IPS DF 6.9 (cell line): ENCODE data around the gene FAM117B.
"Not testable (repeated sequence)": the region's sequence is repeated elsewhere in the genome, so short reads cannot be mapped to it uniquely, and the experiment has no call there.

ENCODE experiments used
- DNase-seq: peaks from one replicate; pipeline ENCODE4 v3.0.0-alpha.2; 2013; ENCODE audit warnings: low read depth, low spot score
- H3K27ac ChIP-seq: one replicate; pipeline ENCODE4 v1.5.1; 2013; ENCODE audit warnings: low read length, control low read depth
- H3K27me3 ChIP-seq: 2 replicates; pipeline ENCODE4 v1.6.1; 2013; ENCODE audit warnings: mild to moderate bottlenecking, low read length; ENCODE audit not compliant: control insufficient read depth, insufficient read depth
- H3K36me3 ChIP-seq: 2 replicates; pipeline ENCODE4 v1.6.1; 2013; ENCODE audit warnings: low read length; ENCODE audit not compliant: control insufficient read depth, insufficient read depth
- H3K4me1 ChIP-seq: 2 replicates; pipeline ENCODE4 v1.6.1; 2013; ENCODE audit warnings: low read length; ENCODE audit not compliant: control insufficient read depth, insufficient read depth
- H3K4me3 ChIP-seq: 2 replicates; pipeline ENCODE4 v1.5.1; 2013; ENCODE audit warnings: mild to moderate bottlenecking, low read length
- H3K9me3 ChIP-seq: 2 replicates; pipeline ENCODE4 v1.6.1; 2013; ENCODE audit warnings: low read length, inconsistent platforms; ENCODE audit not compliant: control insufficient read depth, insufficient read depth
- WGBS: extraction: QIAGEN DNeasy Blood & Tissue Kit; methylation state at CpG from one replicate; pipeline ENCODE4 v1.1.7; 2013; ENCODE audit warnings: mixed read lengths, missing lambda C conversion rate; ENCODE audit not compliant: insufficient read length, insufficient coverage; 5-methylcytosine and 5-hydroxymethylcytosine counted together

Gene FAM117B

DNA sequence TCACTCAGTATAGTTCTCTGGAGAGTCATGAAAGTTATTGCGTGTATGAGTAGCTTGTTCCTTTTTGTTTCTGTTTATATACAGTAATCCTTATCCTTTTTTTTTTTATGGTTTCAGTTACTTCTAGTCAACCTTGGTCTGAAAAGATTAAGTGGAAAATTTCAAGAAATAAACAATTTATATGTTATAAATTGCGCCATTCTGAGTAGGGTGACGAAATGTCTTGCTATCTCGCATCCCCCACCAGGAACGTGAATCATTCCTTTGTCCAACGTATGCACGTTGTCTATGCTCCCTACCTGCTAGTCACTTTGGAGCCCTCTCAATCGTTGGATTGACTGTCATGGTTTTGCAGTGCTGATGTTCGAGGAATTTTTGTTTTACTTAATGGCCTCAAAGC, 60.4 kb downstream of the FAM117B start:
- Histone ChIP-seq H3K27me3 (no peaks in the 10 kb centered on the region), H3K36me3 (no peaks in the 10 kb centered on the region), H3K4me1 (no peaks in the 10 kb centered on the region), H3K27ac (no peak overlapping the region), H3K4me3 (no peak overlapping the region), H3K9me3 (no peaks in the 10 kb centered on the region)
- DNase-seq: no peak
- no CpG with 5 or more reads among the region's 9 CpGs for WGBS

DNA sequence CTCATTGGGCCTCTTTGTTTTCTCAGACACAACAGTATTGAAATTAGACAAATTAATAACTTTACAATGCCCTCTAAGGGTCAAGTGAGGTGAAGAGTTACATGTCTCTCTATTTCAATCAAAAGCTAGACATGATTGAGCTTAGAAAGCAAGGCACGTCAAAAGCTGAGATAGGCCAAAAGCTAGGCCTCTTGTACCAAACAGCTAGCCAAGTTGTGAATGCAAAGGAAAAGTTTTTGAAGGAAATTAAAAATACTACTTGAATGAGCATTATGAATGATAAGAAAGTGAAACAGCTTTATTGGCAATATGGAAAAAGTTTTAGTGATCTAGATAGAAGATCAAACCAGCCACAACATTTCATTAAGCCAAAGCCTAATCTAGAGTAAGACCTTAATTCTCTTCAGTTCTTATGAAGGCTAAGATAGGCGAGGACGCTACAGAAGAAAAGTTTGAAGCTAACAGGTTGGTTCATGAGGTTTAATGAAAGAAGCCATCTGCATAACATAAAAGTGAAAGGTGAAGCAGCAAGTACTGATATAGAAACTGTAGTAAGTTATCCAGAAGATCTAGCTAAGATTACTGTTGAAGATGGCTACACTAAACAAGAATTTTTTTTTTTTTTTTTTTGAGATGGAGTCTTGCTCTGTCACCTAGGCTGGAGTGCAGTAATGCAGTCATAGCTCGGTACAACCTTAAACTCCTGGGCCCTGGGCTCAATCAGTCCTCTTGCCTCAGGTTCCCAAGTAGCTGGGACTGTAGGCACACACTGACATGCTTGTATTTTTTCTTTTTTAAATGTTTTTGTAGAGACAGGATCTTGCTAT, 65.5 kb downstream of the FAM117B start:
- H3K27me3 ChIP-seq: no peaks in the 10 kb centered on the region
- WGBS: no CpG with 5 or more reads among the region's 4 CpGs

DNA sequence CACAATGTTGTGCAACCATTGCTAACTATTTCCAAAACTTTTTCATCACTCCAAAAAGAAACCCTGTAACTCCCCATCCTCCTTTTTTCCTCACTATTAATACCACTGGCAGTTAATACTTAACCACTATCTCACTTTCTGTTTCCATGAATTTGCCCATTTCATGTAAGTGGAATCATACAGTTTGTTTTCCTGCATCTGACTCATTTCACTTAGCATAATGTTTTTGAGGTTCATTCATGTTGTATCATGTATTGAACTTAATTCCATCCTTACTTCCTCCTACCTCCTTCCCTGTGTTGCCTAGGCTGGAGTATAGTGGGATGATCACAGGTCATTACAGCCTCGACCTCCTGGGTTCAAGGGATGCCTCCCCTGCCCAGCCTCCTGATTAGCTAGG, 68.3 kb downstream of the FAM117B start:
- Histone ChIP-seq H3K4me3 (no peak overlapping the region), H3K36me3 (no peaks in the 10 kb centered on the region), H3K4me1 (no peaks in the 10 kb centered on the region), H3K27ac (no peak overlapping the region), H3K27me3 (no peaks in the 10 kb centered on the region), H3K9me3 (no peaks in the 10 kb centered on the region)
- no CpG with 5 or more reads among the region's 1 CpG for WGBS
- no peak for DNase-seq

More for the DNA sequence above, 65.5 kb downstream of the FAM117B start:
- H3K4me1 ChIP-seq: no peaks in the 10 kb centered on the region
- no peak for DNase-seq
- no peak overlapping the region for H3K27ac ChIP-seq
- no peaks in the 10 kb centered on the region for H3K9me3 ChIP-seq
- no peak overlapping the region for H3K4me3 ChIP-seq
- no peaks in the 10 kb centered on the region for H3K36me3 ChIP-seq

DNA sequence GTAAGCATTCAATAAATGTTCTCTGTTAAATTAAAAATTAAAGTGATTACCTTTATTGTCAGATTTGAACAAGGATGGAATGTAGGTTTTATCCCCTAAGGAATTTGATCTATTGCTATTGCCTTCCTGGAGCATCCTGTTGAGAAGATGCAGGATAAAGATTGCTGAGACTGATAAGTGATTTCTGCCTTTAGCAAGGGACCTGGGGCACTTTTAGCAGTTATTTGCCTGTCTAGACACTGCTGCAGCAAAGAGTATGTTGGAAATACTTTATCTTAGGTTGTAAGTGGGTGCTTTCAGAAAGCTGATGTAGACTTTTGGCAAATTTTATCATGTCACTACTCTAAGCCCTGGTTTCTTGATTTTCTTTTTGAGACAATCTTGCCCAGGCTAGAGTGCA, 69.5 kb downstream of the FAM117B start:
- H3K27me3 ChIP-seq: no peaks in the 10 kb centered on the region
- no peaks in the 10 kb centered on the region for H3K4me1 ChIP-seq
- H3K9me3 ChIP-seq: no peaks in the 10 kb centered on the region
- H3K4me3 ChIP-seq: no peak overlapping the region
- H3K36me3 ChIP-seq: no peaks in the 10 kb centered on the region
- DNase-seq: no peak
- H3K27ac ChIP-seq: no peak overlapping the region

DNA sequence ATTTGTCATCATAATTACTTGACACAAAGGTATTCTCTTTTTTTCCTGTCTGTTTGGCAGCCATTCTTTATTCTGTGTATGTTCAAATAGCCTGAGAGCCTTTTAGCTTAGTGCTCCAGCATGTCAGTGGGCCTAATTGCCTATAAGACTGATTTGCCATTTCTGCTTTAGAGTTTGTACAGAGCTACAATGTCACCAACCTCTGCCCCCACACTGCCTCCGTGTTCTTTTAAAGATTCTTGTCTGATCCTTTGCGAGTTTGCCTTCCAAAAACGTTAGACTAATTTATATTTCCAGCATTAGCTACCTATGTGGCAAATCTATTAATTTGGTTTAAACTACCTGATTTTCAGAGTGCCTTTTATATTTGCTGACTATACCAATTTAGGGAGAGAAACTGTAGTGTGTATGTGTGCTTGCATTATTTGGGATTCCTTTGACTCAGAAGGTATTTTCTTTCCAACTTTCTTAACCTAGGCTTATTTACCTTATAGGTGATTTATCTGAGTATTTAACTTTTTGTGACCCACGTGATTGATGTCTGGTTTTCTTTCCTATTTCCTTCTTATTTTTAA, 70.8 kb downstream of the FAM117B start:
- Histone ChIP-seq H3K36me3 (no peaks in the 10 kb centered on the region), H3K27ac (no peak overlapping the region), H3K4me1 (no peaks in the 10 kb centered on the region), H3K27me3 (no peaks in the 10 kb centered on the region), H3K4me3 (no peak overlapping the region), H3K9me3 (no peaks in the 10 kb centered on the region)
- WGBS: no CpG with 5 or more reads among the region's 4 CpGs
- no peak for DNase-seq

GRCh38 chr2:202714971-202715935, 80.5 kb downstream of the FAM117B start:
- not testable (repeated sequence) for H3K27ac ChIP-seq, H3K9me3 ChIP-seq, H3K4me3 ChIP-seq, DNase-seq, H3K27me3 ChIP-seq, H3K36me3 ChIP-seq, H3K4me1 ChIP-seq
- no CpG with 5 or more reads among the region's 64 CpGs for WGBS

GRCh38 chr2:202716114-202716718, 81.4 kb downstream of the FAM117B start:
- Histone ChIP-seq H3K9me3 (no peaks in the 10 kb centered on the region), H3K4me1 (no peaks in the 10 kb centered on the region), H3K36me3 (no peaks in the 10 kb centered on the region), H3K27me3 (no peaks in the 10 kb centered on the region), H3K4me3 (no peak overlapping the region), H3K27ac (no peak overlapping the region)
- no CpG with 5 or more reads among the region's 5 CpGs for WGBS
- no peak for DNase-seq

GRCh38 chr2:202716953-202717597, 82.3 kb downstream of the FAM117B start:
- Histone ChIP-seq H3K27me3 (no peaks in the 10 kb centered on the region), H3K9me3 (no peaks in the 10 kb centered on the region), H3K36me3 (no peaks in the 10 kb centered on the region), H3K27ac (no peak overlapping the region), H3K4me1 (no peaks in the 10 kb centered on the region), H3K4me3 (no peak overlapping the region)
- no CpG with 5 or more reads among the region's 2 CpGs for WGBS
- DNase-seq: no peak

DNA sequence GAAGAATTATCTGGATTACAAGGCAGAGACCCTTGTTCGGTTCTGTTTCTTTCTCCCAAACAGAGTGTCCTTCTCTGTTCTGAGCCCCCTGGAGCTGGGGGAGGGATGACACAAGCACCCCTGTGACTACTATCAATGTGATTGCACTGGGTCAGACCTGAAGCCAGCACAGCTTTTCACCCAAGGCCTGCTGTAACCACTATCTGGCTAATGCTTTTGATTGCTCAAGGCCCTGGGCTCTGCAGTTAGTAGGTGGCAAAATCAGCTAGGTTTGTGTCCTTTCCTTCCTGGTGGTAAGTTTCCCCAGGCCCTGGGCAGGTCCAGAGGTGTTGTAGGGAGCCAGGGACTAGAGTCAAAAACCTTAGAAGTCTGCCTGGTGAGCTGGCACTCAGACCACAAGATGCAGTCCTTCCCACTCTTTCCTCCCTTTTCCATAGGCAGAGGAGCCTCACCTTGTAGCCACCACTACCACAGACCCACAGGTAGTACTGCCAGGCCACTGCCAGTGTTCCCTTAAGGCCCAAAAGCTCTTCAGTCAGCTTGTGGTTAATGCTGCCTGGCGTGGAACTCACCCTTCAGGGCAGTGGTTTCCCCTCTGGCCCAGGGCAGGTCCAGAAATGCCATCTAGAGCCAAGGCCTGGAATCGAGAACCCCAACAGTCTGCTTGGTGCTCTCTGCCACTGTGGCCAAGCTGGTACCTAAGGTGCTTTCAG, 83.0 kb downstream of the FAM117B start:
- no peak overlapping the region for H3K27ac ChIP-seq
- no peaks in the 10 kb centered on the region for H3K4me1 ChIP-seq
- H3K9me3 ChIP-seq: no peaks in the 10 kb centered on the region
- no peaks in the 10 kb centered on the region for H3K27me3 ChIP-seq
- no peaks in the 10 kb centered on the region for H3K36me3 ChIP-seq
- H3K4me3 ChIP-seq: no peak overlapping the region
- WGBS: no CpG with 5 or more reads among the region's 3 CpGs
- DNase-seq: no peak
